Astrocyte (in vitro differentiated cells and primary cell): ENCODE measurements around the gene HYDIN.

Experiments used
- CTCF ChIP-seq: IDR thresholded peaks from 2 replicates; pipeline ENCODE4 v1.5.1; 2011; ENCODE audit warnings: low read depth, mild to moderate bottlenecking, inconsistent platforms, low read length, moderate library complexity; ENCODE audit not compliant: insufficient read depth
- EZH2 ChIP-seq: IDR thresholded peaks from 2 replicates; pipeline ENCODE4 v1.6.1; 2012; ENCODE audit warnings: mild to moderate bottlenecking, low read length, inconsistent platforms; ENCODE audit not compliant: insufficient read depth

- TF ChIP-seq CTCF (no peak), EZH2 (no peak)
These were observed 15.8 kb upstream of the HYDIN start for GRCh38 chr16:71246309-71246708.
